GM18498 (cell line): ENCODE measurements around the gene SLC16A8.

Source experiments
- ATAC-seq: cut with Tn5 transposase; IDR thresholded peaks from one replicate; pipeline ENCODE4 v1.9.1; 2021; ENCODE audit warnings: mild to moderate bottlenecking, moderate library complexity; ENCODE audit not compliant: unreplicated experiment

The SLC16A8 gene

GRCh38 chr22:38073150-38074130, 10.5 kb downstream of the SLC16A8 start:
- no peak for ATAC-seq

GRCh38 chr22:38072322-38073149, 11.4 kb downstream of the SLC16A8 start:
- no peak for ATAC-seq

- ATAC-seq = no peak
Observed at GRCh38 chr22:38071421-38072321, 12.3 kb downstream of the SLC16A8 start.

GRCh38 chr22:38070250-38070921, 13.6 kb downstream of the SLC16A8 start:
- ATAC-seq = no peak

- no peak for ATAC-seq
Observed at GRCh38 chr22:38069372-38070249, 14.4 kb downstream of the SLC16A8 start.

- ATAC-seq = no peak
Observed at GRCh38 chr22:38068641-38069371, 15.2 kb downstream of the SLC16A8 start.

GRCh38 chr22:38067761-38068360, 16.1 kb downstream of the SLC16A8 start:
- ATAC-seq = no peak

GRCh38 chr22:38067028-38067415, 17.0 kb downstream of the SLC16A8 start:
- no peak for ATAC-seq

GRCh38 chr22:38066381-38067027, 17.5 kb downstream of the SLC16A8 start:
- no peak for ATAC-seq

GRCh38 chr22:38065539-38065938, 18.4 kb downstream of the SLC16A8 start:
- ATAC-seq = no peak

GRCh38 chr22:38062791-38063190, 21.2 kb downstream of the SLC16A8 start:
- no peak for ATAC-seq

- ATAC-seq = no peak
Observed at GRCh38 chr22:38056969-38057891, 26.8 kb downstream of the SLC16A8 start, which contains the start of gene PICK1. Gene PICK1 (plus strand): TSS chr22:38057404. CDS start chr22:38057810, 406 bp downstream.

- peak; percentile 67 for ATAC-seq
Observed at GRCh38 chr22:38051900-38052862, 31.8 kb downstream of the SLC16A8 start.

GRCh38 chr22:38051261-38051660, 32.7 kb downstream of the SLC16A8 start:
- ATAC-seq = no peak

- no peak for ATAC-seq
Observed at GRCh38 chr22:38050720-38051119, 33.3 kb downstream of the SLC16A8 start.
